Caco-2 (cell line): ENCODE measurements around the gene MYO1F. TPM values are rescaled to one million over a fixed set of nuclear protein-coding genes. Genes with fewer than 3 reads are reported as not detected.

Source experiments
- BruUV-seq: library from RNA; stranded (reverse); fragments of 400-500 nt; replicated peaks from 2 replicates; lab custom pipeline; 2021; lab: Mats Ljungman, UMichigan
- CTCF ChIA-PET: fragments of 300-600 bp; sonication (Branson Sonifier 250); formaldehyde crosslinking; loops from one replicate; lab custom pipeline; 2022; ENCODE audit warnings: antibody characterized with exemption; lab: Charles Lee
- POLR2A ChIA-PET: fragments of 300-600 bp; sonication (Branson Sonifier 250); formaldehyde crosslinking; loops from one replicate; lab custom pipeline; 2022; ENCODE audit warnings: antibody characterized with exemption; lab: Charles Lee
- DNase-seq, 2 experiments: peaks; one replicate each; pipeline versions ENCODE4 v3.0.0 to v3.0.0-alpha.2; 2020 to 2022
- H3K27me3 ChIP-seq: replicated peaks from 2 replicates; pipeline ENCODE4 v1.6.0; 2011; ENCODE audit warnings: low read length; ENCODE audit not compliant: control insufficient read depth, insufficient read depth
- H3K36me3 ChIP-seq: 2 replicates; pipeline ENCODE4 v1.5.1; 2011; ENCODE audit warnings: low read length; ENCODE audit not compliant: control insufficient read depth, insufficient read depth
- H3K4me1 ChIP-seq: fragments of 250-450 bp; sonication (Bioruptor Pico); 2 replicates; pipeline ENCODE4 v1.5.1; 2020; ENCODE audit warnings: mild to moderate bottlenecking
- H3K4me3 ChIP-seq: 2 replicates; pipeline ENCODE4 v1.5.1; 2011; ENCODE audit warnings: low read depth, mild to moderate bottlenecking, control low read depth, low read length
- H3K9me3 ChIP-seq: fragments of 250-450 bp; sonication (Bioruptor Pico); 2 replicates; pipeline ENCODE4 v1.5.1; 2020; ENCODE audit warnings: mild to moderate bottlenecking, moderate library complexity
- H3K27ac Mint-ChIP-seq: one replicate; pipeline ENCODE4 v1.8.0; 2022; ENCODE audit warnings: mixed read lengths; ENCODE audit not compliant: unreplicated experiment
- H3K27me3 Mint-ChIP-seq: one replicate; pipeline ENCODE4 v1.8.0; 2022; ENCODE audit warnings: mixed read lengths; ENCODE audit not compliant: insufficient read depth, unreplicated experiment
- H3K36me3 Mint-ChIP-seq: one replicate; pipeline ENCODE4 v1.8.0; 2022; ENCODE audit warnings: mild to moderate bottlenecking, mixed read lengths; ENCODE audit not compliant: insufficient read depth, unreplicated experiment
- H3K4me1 Mint-ChIP-seq: one replicate; pipeline ENCODE4 v1.8.0; 2022; ENCODE audit warnings: low read depth, mixed read lengths; ENCODE audit not compliant: unreplicated experiment
- H3K4me3 Mint-ChIP-seq: one replicate; pipeline ENCODE4 v1.8.0; 2022; ENCODE audit warnings: mild to moderate bottlenecking, moderate library complexity, mixed read lengths; ENCODE audit not compliant: unreplicated experiment
- H3K9me3 Mint-ChIP-seq: one replicate; pipeline ENCODE4 v1.8.0; 2022; ENCODE audit warnings: mixed read lengths; ENCODE audit not compliant: unreplicated experiment
- intact Hi-C: fragments of 100-400 bp; cut with micrococcal nuclease; formaldehyde crosslinking; loops from one replicate; pipeline ENCODE4 v1.10.0; 2022; ENCODE audit not compliant: unreplicated experiment
- total RNA-seq: library from RNA; stranded (reverse); gene quantifications from 2 replicates; pipeline ENCODE4 v1.2.3, GENCODE V29; 2022
- TF ChIP-seq, protein P1 (sequence below), 2 experiments: fragments of 200-600 bp in 1 of 2; IDR thresholded peaks; 1 replicate in 1 of 2; 2 replicates in 1 of 2; pipeline versions ENCODE4 v1.5.1 to v1.8.0; 2011 to 2022; ENCODE audit warnings: antibody characterized with exemption in 1 of 2, control low read depth in 1 of 2, inconsistent platforms in 1 of 2, low read depth in 1 of 2, low read length in 1 of 2, mild to moderate bottlenecking in 1 of 2, moderate library complexity in 1 of 2; ENCODE audit not compliant: insufficient read depth in 1 of 2, severe bottlenecking in 1 of 2, unreplicated experiment in 1 of 2

MYO1F gene
- total RNA-seq, 1 experiment from 2014 or later = 0.25 TPM

DNA sequence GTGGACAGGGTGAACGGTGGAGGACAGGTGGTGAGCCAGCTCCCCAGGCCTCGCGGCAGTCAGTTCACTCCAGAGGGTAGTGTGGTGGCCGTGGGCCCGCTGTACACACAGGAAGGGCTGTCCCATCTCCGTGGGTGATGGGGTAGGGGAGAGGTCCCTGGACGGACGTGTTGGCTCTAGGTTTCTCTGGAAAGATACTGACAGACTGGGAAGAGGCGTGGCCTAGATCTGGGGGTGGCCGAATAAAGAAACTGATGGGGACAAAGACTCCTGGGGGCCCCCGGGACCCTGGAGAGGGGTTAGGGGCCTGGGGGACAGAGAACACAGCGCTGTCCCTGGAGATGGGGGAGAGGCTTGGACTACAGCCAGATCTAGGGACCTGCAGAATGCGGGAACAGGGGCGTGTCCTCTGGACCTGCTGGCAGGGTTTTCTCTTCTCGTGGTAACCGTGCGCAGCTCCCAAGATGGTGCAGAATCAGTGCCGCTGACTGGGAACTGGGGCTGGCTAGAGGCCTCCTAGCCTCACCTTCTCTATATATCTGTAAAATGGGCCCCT lies 70.8 kb downstream of the MYO1F start:
- no peaks in the 10 kb centered on the region for H3K9me3 Mint-ChIP-seq
- peak overlapping the region; percentile 82 for H3K27ac Mint-ChIP-seq
- H3K4me3 ChIP-seq = peak overlapping the region; percentile 67
- BruUV-seq = no TSS peak
- H3K27me3 ChIP-seq = no peaks in the 10 kb centered on the region
- DNase-seq = no peak
- H3K36me3 ChIP-seq = no peaks in the 10 kb centered on the region
- H3K27me3 Mint-ChIP-seq = no peaks in the 10 kb centered on the region
- ChIA-PET CTCF (interaction anchor here (1.0 to 2.1 kb wide), 4 partner anchors 12 to 153 kb away, joined by 3 to 19 read pairs (median 5); partner anchors contain the start of gene MARCHF2), POLR2A (interaction anchor here (1.4 kb wide), 1 partner anchor 93 kb away, joined by 5 read pairs; the partner anchor contains the start of gene MARCHF2)
- intact Hi-C loops = loop anchor here (1.0 to 5.0 kb wide), 2 partner anchors 94 to 152 kb away; partner anchors contain the start of gene MARCHF2
- peak overlapping the region; percentile 91 for H3K4me3 Mint-ChIP-seq
- peaks cover 28% of the 10 kb centered on the region for H3K36me3 Mint-ChIP-seq
- no peaks in the 10 kb centered on the region for H3K9me3 ChIP-seq
- TF ChIP-seq, protein P1, sequence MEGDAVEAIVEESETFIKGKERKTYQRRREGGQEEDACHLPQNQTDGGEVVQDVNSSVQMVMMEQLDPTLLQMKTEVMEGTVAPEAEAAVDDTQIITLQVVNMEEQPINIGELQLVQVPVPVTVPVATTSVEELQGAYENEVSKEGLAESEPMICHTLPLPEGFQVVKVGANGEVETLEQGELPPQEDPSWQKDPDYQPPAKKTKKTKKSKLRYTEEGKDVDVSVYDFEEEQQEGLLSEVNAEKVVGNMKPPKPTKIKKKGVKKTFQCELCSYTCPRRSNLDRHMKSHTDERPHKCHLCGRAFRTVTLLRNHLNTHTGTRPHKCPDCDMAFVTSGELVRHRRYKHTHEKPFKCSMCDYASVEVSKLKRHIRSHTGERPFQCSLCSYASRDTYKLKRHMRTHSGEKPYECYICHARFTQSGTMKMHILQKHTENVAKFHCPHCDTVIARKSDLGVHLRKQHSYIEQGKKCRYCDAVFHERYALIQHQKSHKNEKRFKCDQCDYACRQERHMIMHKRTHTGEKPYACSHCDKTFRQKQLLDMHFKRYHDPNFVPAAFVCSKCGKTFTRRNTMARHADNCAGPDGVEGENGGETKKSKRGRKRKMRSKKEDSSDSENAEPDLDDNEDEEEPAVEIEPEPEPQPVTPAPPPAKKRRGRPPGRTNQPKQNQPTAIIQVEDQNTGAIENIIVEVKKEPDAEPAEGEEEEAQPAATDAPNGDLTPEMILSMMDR (IDR thresholded peaks at IDR 0.05; ENCODE audit: insufficient read depth in 1 of 2, low read depth in 1 of 2, low read length in 1 of 2, severe bottlenecking in 1 of 2, unreplicated experiment in 1 of 2) = peak in 1 of 2 experiments; percentile 5
- H3K4me1 Mint-ChIP-seq = no peaks in the 10 kb centered on the region
- H3K4me1 ChIP-seq = 0 out of 2 replicates have a peak, but pooled peaks cover 3% of the 10 kb centered on the region

DNA sequence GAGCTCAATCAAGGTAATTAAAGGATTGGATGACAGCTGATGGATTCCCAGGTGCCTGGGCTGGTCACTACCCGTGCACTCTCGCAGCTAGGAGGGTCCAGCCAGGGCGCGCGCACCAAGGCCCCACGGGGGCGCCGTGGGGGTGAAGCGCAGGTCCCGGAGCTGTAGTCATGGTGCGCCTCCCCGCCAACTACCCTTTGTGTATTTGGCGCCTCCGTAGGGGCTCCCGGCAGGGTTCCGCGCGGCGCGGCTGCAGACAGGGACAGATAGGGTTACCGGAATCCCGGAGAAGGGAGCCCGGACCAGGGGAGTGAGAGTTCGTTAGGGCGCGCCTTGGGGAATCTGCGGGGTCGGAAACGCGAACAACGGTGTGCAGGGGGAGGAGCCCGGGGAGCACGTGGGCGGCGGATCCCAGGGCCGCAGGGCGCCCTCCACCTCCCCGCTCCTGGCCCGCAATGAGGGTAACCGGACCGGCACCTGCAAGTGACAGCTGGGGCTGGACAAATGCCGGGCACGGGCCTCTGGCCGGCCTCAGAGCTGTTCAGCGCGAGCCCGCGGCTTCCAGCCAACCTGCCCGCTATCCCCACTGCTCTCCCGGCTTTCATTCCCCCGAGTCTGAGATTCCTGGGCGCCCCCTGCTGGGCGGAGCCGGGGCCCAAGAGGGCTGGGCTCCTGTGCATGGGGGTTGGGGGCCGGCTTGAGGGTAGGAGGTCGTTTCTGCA lies 71.4 kb downstream of the MYO1F start:
- DNase-seq = peak; percentile 78 to 89

More for the DNA sequence above, 71.4 kb downstream of the MYO1F start:
- Histone ChIP-seq H3K9me3 (no peaks in the 10 kb centered on the region), H3K4me1 (0 out of 2 replicates have a peak, but pooled peaks cover 3% of the 10 kb centered on the region), H3K36me3 (no peaks in the 10 kb centered on the region), H3K27me3 (no peaks in the 10 kb centered on the region), H3K4me3 (peak overlapping the region; percentile 67)
- Mint-ChIP-seq H3K27me3 (no peaks in the 10 kb centered on the region), H3K9me3 (no peaks in the 10 kb centered on the region), H3K4me3 (peak overlapping the region; percentile 91), H3K4me1 (no peaks in the 10 kb centered on the region), H3K36me3 (peaks cover 28% of the 10 kb centered on the region), H3K27ac (peak overlapping the region; percentile 82)
- intact Hi-C loops = loop anchor here (1.0 to 5.0 kb wide), 2 partner anchors 94 to 152 kb away; partner anchors contain the start of gene MARCHF2
- no TSS peak for BruUV-seq
- CTCF ChIA-PET = interaction anchor here (0.6 to 2.1 kb wide), 7 partner anchors 11 to 165 kb away, joined by 3 to 19 read pairs (median 4); partner anchors contain the start of gene MARCHF2
- POLR2A ChIA-PET = interaction anchor here (1.1 to 1.4 kb wide), 3 partner anchors 8 to 93 kb away, joined by 3 to 5 read pairs (median 5); partner anchors contain the start of genes HNRNPM, MARCHF2 and ZNF414
- TF ChIP-seq, protein P1 (IDR thresholded peaks at IDR 0.05; ENCODE audit: insufficient read depth in 1 of 2, low read depth in 1 of 2, low read length in 1 of 2, severe bottlenecking in 1 of 2, unreplicated experiment in 1 of 2) = peak; percentile 72 to 91
